WTC11 (cell line): ENCODE measurements around the gene RPGR. TPM values are rescaled to one million over a fixed set of nuclear protein-coding genes. Genes with fewer than 3 reads are reported as not detected.

Experiments
- ATAC-seq: fragments of 200-7000 bp; cut with Tn5 transposase; 2 replicates; pipeline ENCODE4 v1.10.0; 2021; ENCODE audit warnings: mild to moderate bottlenecking, moderate library complexity
- CTCF ChIA-PET: fragments of 300-600 bp; sonication (Branson Sonifier 250); formaldehyde crosslinking; loops from one replicate; lab custom pipeline; 2021; ENCODE audit warnings: antibody characterized with exemption; lab: Charles Lee
- POLR2A ChIA-PET: fragments of 350-600 bp; sonication (Branson Sonifier 250); formaldehyde crosslinking; loops from one replicate; lab custom pipeline; 2021; ENCODE audit warnings: antibody characterized with exemption; lab: Charles Lee
- DNase-seq: peaks from one replicate; pipeline ENCODE4 v3.0.0; 2021; ENCODE audit warnings: low spot score
- H3K27ac Mint-ChIP-seq: 2 replicates; pipeline ENCODE4 v1.8.0; 2021; ENCODE audit warnings: mixed read lengths
- H3K27me3 Mint-ChIP-seq: 2 replicates; pipeline ENCODE4 v1.8.0; 2021; ENCODE audit warnings: low read depth, mild to moderate bottlenecking, moderate library complexity, mixed read lengths
- H3K36me3 Mint-ChIP-seq: 2 replicates; pipeline ENCODE4 v1.8.0; 2021; ENCODE audit warnings: mixed read lengths
- H3K4me1 Mint-ChIP-seq: 2 replicates; pipeline ENCODE4 v1.8.0; 2022; ENCODE audit warnings: mixed read lengths
- H3K4me3 Mint-ChIP-seq: 2 replicates; pipeline ENCODE4 v1.8.0; 2021; ENCODE audit warnings: mild to moderate bottlenecking, moderate library complexity, mixed read lengths
- H3K9me3 Mint-ChIP-seq: 2 replicates; pipeline ENCODE4 v1.8.0; 2021; ENCODE audit warnings: mixed read lengths
- AR ChIP-seq: fragments of 250-450 bp; sonication (Bioruptor Pico); IDR thresholded peaks from 2 replicates; pipeline ENCODE4 v1.9.0; 2021; ENCODE audit warnings: mild to moderate bottlenecking
- ETV6 ChIP-seq: sonication (generic); formaldehyde crosslinking; IDR thresholded peaks from 2 replicates; pipeline ENCODE4 v1.8.1; 2022; ENCODE audit warnings: mild to moderate bottlenecking, missing genetic modification reagents
- FOXJ3 ChIP-seq: sonication (generic); formaldehyde crosslinking; IDR thresholded peaks from 2 replicates; pipeline ENCODE4 v1.9.0; 2021; ENCODE audit warnings: missing genetic modification reagents, mild to moderate bottlenecking, borderline replicate concordance
- NFE2L1 ChIP-seq: sonication (generic); formaldehyde crosslinking; IDR thresholded peaks from 2 replicates; pipeline ENCODE4 v1.8.1; 2023; ENCODE audit warnings: missing genetic modification reagents
- NR3C1 ChIP-seq: sonication (generic); formaldehyde crosslinking; conservative IDR thresholded peaks from 2 replicates; pipeline ENCODE4 v1.8.1; 2023; ENCODE audit warnings: low read depth, mild to moderate bottlenecking, missing genetic modification reagents
- OVOL2 ChIP-seq: fragments of 250-450 bp; sonication (Bioruptor Pico); IDR thresholded peaks from 2 replicates; pipeline ENCODE4 v1.9.0; 2021; ENCODE audit warnings: mild to moderate bottlenecking, borderline replicate concordance
- PREB ChIP-seq: sonication (generic); formaldehyde crosslinking; IDR thresholded peaks from 2 replicates; pipeline ENCODE4 v1.8.1; 2022; ENCODE audit warnings: mild to moderate bottlenecking, missing genetic modification reagents, moderate library complexity, borderline replicate concordance
- ZNF121 ChIP-seq: sonication (generic); formaldehyde crosslinking; IDR thresholded peaks from 2 replicates; pipeline ENCODE4 v1.8.0; 2023; ENCODE audit warnings: missing genetic modification reagents
- ZNF425 ChIP-seq: fragments of 250-450 bp; sonication (Bioruptor Pico); conservative IDR thresholded peaks from 2 replicates; pipeline ENCODE4 v1.9.0; 2021; ENCODE audit warnings: mild to moderate bottlenecking
- ZNF532 ChIP-seq: fragments of 250-450 bp; sonication (Bioruptor Pico); IDR thresholded peaks from 2 replicates; pipeline ENCODE4 v1.9.0; 2021; ENCODE audit warnings: mild to moderate bottlenecking, borderline replicate concordance
- ZNF671 ChIP-seq: fragments of 250-450 bp; sonication (Bioruptor Pico); IDR thresholded peaks from 2 replicates; pipeline ENCODE4 v1.8.0; 2021; ENCODE audit warnings: mild to moderate bottlenecking
- total RNA-seq: library from RNA; stranded (reverse); gene quantifications from 3 replicates; pipeline ENCODE4 v1.2.3, GENCODE V29; 2021
- TF ChIP-seq, protein P1 (sequence below): sonication (generic); formaldehyde crosslinking; IDR thresholded peaks from 2 replicates; pipeline ENCODE4 v1.8.1; 2023; ENCODE audit warnings: mild to moderate bottlenecking, missing genetic modification reagents
- TF ChIP-seq, protein P2 (sequence below): fragments of 250-450 bp; sonication (Bioruptor Pico); IDR thresholded peaks from 2 replicates; pipeline ENCODE4 v1.9.0; 2021; ENCODE audit warnings: moderate library complexity, mild to moderate bottlenecking, inconsistent platforms, borderline replicate concordance
- TF ChIP-seq, protein P3 (sequence below): fragments of 250-450 bp; sonication (Bioruptor Pico); IDR thresholded peaks from 2 replicates; pipeline ENCODE4 v1.8.0; 2021; ENCODE audit warnings: mild to moderate bottlenecking
- TF ChIP-seq, protein P4 (sequence below): sonication (generic); formaldehyde crosslinking; IDR thresholded peaks from 2 replicates; pipeline ENCODE4 v1.8.0; 2022; ENCODE audit warnings: mild to moderate bottlenecking, missing genetic modification reagents
- TF ChIP-seq, protein P5 (sequence below): sonication (generic); formaldehyde crosslinking; IDR thresholded peaks from 2 replicates; pipeline ENCODE4 v1.8.1; 2023; ENCODE audit warnings: mild to moderate bottlenecking, moderate library complexity, missing genetic modification reagents

Gene RPGR
- total RNA-seq, 1 experiment from 2014 or later: 10.7 TPM

DNA sequence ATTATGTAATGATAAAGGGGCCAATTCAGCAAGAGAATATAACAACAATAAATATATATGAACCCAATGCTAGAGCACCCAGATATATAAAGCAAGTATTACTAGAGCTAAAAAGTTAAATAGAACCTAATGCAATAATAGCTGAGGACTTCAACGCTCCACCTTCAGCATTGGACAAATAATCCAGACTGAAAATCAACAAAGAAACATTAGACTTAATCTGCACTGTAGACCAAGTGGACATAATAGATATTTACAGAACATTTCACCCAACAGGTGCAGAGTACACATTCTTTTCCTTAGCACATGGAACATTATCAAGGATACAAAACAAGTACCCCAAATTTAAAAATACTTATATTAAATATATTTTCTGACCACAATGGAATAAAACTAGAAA lies 49.4 kb upstream of the RPGR start:
- H3K9me3 Mint-ChIP-seq: no peaks in the 10 kb centered on the region
- no peak overlapping the region for H3K27ac Mint-ChIP-seq
- ChIA-PET POLR2A (no interaction called here), CTCF (no interaction called here)
- H3K4me1 Mint-ChIP-seq: no peaks in the 10 kb centered on the region
- no peak for ATAC-seq
- no peak overlapping the region for H3K4me3 Mint-ChIP-seq
- H3K36me3 Mint-ChIP-seq: no peaks in the 10 kb centered on the region
- H3K27me3 Mint-ChIP-seq: no peaks in the 10 kb centered on the region; the same call in 1 of the 2 replicates
- DNase-seq: no peak
- TF ChIP-seq, protein P1, sequence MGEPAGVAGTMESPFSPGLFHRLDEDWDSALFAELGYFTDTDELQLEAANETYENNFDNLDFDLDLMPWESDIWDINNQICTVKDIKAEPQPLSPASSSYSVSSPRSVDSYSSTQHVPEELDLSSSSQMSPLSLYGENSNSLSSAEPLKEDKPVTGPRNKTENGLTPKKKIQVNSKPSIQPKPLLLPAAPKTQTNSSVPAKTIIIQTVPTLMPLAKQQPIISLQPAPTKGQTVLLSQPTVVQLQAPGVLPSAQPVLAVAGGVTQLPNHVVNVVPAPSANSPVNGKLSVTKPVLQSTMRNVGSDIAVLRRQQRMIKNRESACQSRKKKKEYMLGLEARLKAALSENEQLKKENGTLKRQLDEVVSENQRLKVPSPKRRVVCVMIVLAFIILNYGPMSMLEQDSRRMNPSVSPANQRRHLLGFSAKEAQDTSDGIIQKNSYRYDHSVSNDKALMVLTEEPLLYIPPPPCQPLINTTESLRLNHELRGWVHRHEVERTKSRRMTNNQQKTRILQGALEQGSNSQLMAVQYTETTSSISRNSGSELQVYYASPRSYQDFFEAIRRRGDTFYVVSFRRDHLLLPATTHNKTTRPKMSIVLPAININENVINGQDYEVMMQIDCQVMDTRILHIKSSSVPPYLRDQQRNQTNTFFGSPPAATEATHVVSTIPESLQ (CRISPR knock-in tag): no peak
- no peak for TF ChIP-seq ZNF532 (CRISPR knock-in tag)
- no peak for TF ChIP-seq ETV6 (CRISPR knock-in tag)
- no peak for TF ChIP-seq ZNF425
- TF ChIP-seq ZNF121 (CRISPR knock-in tag): no peak
- no peak for TF ChIP-seq NR3C1
- no peak for TF ChIP-seq PREB (CRISPR knock-in tag)
- TF ChIP-seq, protein P2, sequence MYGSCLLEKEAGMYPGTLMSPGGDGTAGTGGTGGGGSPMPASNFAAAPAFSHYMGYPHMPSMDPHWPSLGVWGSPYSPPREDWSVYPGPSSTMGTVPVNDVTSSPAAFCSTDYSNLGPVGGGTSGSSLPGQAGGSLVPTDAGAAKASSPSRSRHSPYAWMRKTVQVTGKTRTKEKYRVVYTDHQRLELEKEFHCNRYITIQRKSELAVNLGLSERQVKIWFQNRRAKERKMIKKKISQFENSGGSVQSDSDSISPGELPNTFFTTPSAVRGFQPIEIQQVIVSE (CRISPR knock-in tag): no peak
- TF ChIP-seq, protein P3, sequence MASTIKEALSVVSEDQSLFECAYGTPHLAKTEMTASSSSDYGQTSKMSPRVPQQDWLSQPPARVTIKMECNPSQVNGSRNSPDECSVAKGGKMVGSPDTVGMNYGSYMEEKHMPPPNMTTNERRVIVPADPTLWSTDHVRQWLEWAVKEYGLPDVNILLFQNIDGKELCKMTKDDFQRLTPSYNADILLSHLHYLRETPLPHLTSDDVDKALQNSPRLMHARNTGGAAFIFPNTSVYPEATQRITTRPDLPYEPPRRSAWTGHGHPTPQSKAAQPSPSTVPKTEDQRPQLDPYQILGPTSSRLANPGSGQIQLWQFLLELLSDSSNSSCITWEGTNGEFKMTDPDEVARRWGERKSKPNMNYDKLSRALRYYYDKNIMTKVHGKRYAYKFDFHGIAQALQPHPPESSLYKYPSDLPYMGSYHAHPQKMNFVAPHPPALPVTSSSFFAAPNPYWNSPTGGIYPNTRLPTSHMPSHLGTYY: no peak
- no peak for TF ChIP-seq ZNF671 (CRISPR knock-in tag)
- TF ChIP-seq AR (CRISPR knock-in tag): no peak
- no peak for TF ChIP-seq NFE2L1
- TF ChIP-seq, protein P4, sequence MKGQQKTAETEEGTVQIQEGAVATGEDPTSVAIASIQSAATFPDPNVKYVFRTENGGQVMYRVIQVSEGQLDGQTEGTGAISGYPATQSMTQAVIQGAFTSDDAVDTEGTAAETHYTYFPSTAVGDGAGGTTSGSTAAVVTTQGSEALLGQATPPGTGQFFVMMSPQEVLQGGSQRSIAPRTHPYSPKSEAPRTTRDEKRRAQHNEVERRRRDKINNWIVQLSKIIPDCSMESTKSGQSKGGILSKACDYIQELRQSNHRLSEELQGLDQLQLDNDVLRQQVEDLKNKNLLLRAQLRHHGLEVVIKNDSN: no peak
- TF ChIP-seq OVOL2: no peak
- TF ChIP-seq, protein P5, sequence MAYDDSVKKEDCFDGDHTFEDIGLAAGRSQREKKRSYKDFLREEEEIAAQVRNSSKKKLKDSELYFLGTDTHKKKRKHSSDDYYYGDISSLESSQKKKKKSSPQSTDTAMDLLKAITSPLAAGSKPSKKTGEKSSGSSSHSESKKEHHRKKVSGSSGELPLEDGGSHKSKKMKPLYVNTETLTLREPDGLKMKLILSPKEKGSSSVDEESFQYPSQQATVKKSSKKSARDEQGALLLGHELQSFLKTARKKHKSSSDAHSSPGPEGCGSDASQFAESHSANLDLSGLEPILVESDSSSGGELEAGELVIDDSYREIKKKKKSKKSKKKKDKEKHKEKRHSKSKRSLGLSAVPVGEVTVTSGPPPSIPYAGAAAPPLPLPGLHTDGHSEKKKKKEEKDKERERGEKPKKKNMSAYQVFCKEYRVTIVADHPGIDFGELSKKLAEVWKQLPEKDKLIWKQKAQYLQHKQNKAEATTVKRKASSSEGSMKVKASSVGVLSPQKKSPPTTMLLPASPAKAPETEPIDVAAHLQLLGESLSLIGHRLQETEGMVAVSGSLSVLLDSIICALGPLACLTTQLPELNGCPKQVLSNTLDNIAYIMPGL: no peak
- TF ChIP-seq FOXJ3 (CRISPR knock-in tag): no peak
